Posterior vena cava (tissue), 2 donors: Measurements from ENCODE around the gene ZNF609. TPM values are rescaled to one million over a fixed set of nuclear protein-coding genes. Genes with fewer than 3 reads are reported as not detected.
"Not testable (repeated sequence)": the region's sequence is repeated elsewhere in the genome, so short reads cannot be mapped to it uniquely, and the experiment has no call there.

ENCODE experiments used
- DNase-seq: peaks from one replicate; pipeline ENCODE4 v3.0.0-alpha.2; 2020; ENCODE audit warnings: low spot score
- intact Hi-C, 2 donors: fragments of 100-400 bp; cut with DNase I; formaldehyde crosslinking; loops; one replicate each; pipeline versions ENCODE4 v1.14.1 to v1.14.2; 2022 to 2023
- total RNA-seq, 2 donors: library from RNA; stranded (reverse); fragmentation: NEBNext Ultra II Directional; extraction: Animal tissue kit (Norgen Biotek cat#: 25700); gene quantifications; one replicate each; pipeline ENCODE4 v1.2.1, GENCODE V29; 2021
- donor health status: DM: yes; HTN: yes; CAD: no.
- donor health status: DM: yes; HTN: yes; CAD: no.

The ZNF609 gene
- total RNA-seq, 2 donors from 2014 or later, result 28.1 to 32.8 TPM

DNA sequence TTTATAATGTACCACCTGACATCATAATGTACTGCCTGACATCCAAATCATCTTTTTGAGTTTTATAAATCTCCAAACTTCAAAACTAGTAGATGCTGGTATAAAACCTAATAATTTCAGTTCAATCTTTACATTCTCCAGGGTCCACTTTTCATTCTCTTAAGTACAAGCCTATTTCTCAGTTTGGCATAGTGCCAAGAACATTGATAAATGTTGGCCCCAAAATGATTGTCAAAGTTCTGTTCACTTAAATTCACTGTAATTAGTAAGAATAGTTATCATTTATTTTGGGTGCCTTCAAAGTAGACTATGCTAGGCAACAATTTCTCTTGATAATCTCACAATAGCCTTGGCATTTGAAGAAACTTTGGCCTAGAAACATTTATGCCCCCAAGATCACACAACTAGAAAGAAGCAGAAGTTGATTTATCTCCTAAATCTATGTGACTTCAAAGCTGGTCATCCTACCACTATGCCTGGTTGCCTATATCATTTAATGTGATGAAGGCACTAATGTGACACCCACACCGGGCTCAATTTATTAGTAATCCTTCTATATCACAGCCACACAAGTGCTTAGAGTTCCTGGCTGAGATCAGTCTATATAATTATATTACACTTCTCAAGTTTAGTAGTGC lies 101.7 kb downstream of the ZNF609 start:
- intact Hi-C loops, result no loop called here
- no peak for DNase-seq

GRCh38 chr15:64566102-64566501 lies 105.7 kb downstream of the ZNF609 start:
- DNase-seq, result no peak
- intact Hi-C loops, result no loop called here

GRCh38 chr15:64566629-64567427 lies 106.5 kb downstream of the ZNF609 start:
- intact Hi-C loops, result no loop called here

DNA sequence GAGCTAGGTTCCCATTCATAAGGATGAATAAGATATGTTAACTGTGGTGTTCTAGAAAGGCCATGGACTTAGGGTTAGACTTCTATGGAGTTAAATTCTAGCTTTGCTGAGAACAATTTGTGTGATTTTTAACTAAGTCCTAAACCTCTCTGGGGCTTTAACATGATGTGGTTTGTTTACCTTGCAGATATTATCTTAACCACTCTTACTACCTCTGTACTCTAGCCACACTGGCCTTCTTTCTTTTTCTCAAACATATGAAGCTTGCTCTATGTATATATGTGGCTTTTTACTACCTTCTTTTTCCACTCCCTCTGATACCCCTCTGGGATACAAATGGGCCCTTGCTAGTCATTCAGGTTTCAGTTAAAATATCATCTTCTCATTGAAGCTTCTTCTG lies 108.4 kb downstream of the ZNF609 start:
- no peak for DNase-seq

More at GRCh38 chr15:64566629-64567427, 106.5 kb downstream of the ZNF609 start:
- DNase-seq, result no peak

GRCh38 chr15:64571857-64572291 lies 111.5 kb downstream of the ZNF609 start:
- intact Hi-C loops, result no loop called here

More for the DNA sequence above, 108.4 kb downstream of the ZNF609 start:
- intact Hi-C loops, result no loop called here

GRCh38 chr15:64572856-64573255 lies 112.5 kb downstream of the ZNF609 start:
- intact Hi-C loops, result loop anchor here in 1 of 2 donors (1.0 kb wide), 1 partner anchor 10 kb away; no protein-coding TSS in a partner anchor
- DNase-seq, result no peak

More at GRCh38 chr15:64571857-64572291, 111.5 kb downstream of the ZNF609 start:
- no peak for DNase-seq

DNA sequence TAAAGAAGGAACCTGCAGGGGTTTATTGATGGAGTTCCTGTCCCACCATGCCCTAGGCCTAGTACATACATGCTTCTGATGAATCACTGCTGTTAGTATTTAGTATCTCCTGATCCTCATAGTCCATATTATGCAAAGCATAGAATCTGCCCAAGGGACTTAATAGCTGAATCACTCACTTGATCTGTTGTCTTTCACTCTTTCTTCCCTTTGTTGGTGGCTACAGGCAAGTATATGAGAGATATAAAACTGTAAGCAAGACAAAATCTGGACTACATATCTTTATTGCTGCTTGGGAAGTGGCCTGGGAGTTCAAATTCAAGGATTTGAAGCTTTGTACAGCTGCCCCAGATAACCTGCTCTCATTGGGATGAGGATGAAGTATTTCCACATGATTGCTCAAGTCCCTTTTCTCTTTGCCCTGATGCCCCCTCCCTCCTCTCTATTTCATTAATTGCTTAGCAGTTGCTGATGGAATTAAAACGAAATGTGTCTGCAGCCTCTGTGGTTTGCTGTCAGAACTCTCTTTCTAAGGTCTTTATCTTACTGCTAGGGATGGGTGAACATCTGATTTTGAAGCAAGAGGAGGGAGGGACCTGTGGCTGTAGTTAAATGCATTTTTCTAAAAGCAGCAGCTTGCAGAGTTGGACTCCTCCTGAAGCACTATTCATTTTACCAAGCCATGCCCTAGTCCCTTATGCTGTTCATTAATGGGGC lies 114.1 kb downstream of the ZNF609 start:
- intact Hi-C loops, result no loop called here
- no peak for DNase-seq

- intact Hi-C loops, result no loop called here
These were observed 120.5 kb downstream of the ZNF609 start for GRCh38 chr15:64580696-64581407.

GRCh38 chr15:64581408-64581761 lies 121.0 kb downstream of the ZNF609 start:
- intact Hi-C loops, result no loop called here
- no peak for DNase-seq

More at GRCh38 chr15:64580696-64581407, 120.5 kb downstream of the ZNF609 start:
- DNase-seq, result no peak

GRCh38 chr15:64582202-64582601 lies 121.8 kb downstream of the ZNF609 start:
- no peak for DNase-seq
- intact Hi-C loops, result no loop called here

DNA sequence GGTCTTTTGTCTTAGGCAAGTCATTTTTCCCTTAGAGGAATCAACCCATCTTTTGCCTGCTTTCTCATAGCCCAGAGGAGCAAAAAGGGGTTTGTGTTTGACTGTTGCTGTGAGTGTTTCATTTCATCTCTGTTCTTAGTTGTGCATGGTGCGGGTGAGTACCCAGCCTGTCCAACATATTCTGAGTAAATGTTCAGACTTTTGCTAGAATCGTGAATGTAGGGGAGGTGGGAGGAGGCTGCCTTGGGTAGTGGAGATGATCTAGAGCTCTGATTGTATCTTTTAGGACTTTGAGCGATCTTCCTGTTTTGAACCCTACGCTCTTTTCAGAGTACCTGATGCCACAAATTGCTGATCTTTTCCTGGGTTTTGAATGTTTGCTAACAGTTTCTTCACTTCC lies 123.1 kb downstream of the ZNF609 start:
- intact Hi-C loops, result loop anchor here in 1 of 2 donors (1.0 kb wide), 2 partner anchors 10 kb away; no protein-coding TSS in a partner anchor
- DNase-seq, result no peak

- intact Hi-C loops, result loop anchor here in 1 of 2 donors (1.0 kb wide), 2 partner anchors 9 to 11 kb away; no protein-coding TSS in a partner anchor
- DNase-seq, result no peak
These were observed 123.6 kb downstream of the ZNF609 start for GRCh38 chr15:64583983-64584382.

DNA sequence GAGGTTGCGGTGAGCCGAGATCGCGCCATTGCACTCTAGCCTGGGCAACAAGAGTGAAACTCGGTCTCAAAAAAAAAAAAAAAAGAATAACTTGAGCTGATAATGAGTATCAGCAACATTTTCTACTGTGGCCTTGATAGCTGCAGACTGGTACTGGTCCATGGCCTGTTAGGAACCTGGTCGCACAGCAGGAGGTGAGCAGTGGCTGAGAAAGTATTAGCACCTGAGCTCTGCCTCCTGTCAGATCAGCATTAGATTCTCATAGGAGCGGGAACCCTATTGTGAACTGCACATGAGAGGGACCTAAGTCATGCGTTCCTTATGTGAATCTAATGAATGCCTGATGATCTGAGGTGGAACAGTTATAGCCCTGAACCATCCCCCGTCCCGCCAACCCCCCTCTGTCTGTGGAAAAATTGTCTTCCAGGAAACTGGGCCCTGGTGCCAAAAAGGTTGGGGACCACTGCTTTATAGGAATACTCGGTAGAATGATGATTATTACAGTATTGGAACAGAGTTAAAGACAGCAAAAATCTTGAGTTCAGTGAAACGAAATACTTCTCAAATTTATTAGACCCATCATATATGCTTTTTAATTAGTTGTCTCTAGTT lies 126.0 kb downstream of the ZNF609 start:
- intact Hi-C loops, result no loop called here
- DNase-seq, result no peak

GRCh38 chr15:64586984-64587383 lies 126.6 kb downstream of the ZNF609 start:
- intact Hi-C loops, result no loop called here
- DNase-seq, result no peak

DNA sequence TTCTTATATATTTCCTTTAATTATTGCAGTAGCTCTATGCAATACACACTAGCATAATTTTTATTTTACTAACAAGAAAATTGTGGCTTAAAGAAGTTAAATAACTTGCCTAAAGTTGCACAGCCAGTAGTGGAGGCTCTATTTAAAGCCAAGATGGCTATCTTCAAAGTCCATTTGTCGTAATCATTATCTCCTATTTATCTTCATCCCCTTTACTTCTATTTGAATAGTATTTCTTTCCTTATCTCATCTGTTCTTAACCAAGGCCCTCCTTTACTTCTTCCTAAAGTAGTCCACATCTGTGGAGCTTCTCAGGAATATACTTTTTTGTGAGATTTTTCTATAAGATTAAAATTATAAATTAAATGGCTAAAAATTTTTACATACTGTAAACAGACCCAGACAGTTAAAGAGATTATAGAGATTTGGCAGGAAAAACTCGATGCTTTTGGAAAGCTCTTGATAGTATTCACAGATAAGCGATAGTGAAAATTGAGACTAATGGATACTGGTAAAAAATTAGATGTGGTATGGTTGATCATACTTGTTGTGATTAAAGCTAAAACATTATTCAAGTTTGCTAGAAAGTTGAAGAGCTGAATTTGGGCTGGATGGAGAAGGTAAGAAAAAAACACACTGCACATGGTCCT lies 129.2 kb downstream of the ZNF609 start:
- intact Hi-C loops, result no loop called here
- DNase-seq, result no peak

GRCh38 chr15:64592845-64593244 lies 132.5 kb downstream of the ZNF609 start:
- intact Hi-C loops, result loop anchor here in 1 of 2 donors (1.0 kb wide), 1 partner anchor 10 kb away; no protein-coding TSS in a partner anchor
- DNase-seq, result not testable (repeated sequence)

- intact Hi-C loops, result no loop called here
- no peak for DNase-seq
These were observed 136.5 kb downstream of the ZNF609 start for GRCh38 chr15:64596701-64597476.

- intact Hi-C loops, result no loop called here
- DNase-seq, result no peak
These were observed 137.1 kb downstream of the ZNF609 start for GRCh38 chr15:64597477-64597822.
